ENCODE data around the gene RHBDF2.
A peak's percentile ranks its signal among the peaks of the same experiment; 100 is the strongest.

Gene RHBDF2

GRCh38 chr17:76501018-76501826 lies at the start of gene RHBDF2:
Gene RHBDF2 (minus strand): TSS chr17:76501423. CDS start chr17:76481524, 19,899 bp downstream.
- DNase-seq (ENCODE audit: low spot score) = peak; percentile 70

GRCh38 chr17:76549539-76549938 lies 48.3 kb upstream of the RHBDF2 start:
- DNase-seq (ENCODE audit: low spot score) = no peak

GRCh38 chr17:76549215-76549518 lies 47.9 kb upstream of the RHBDF2 start:
- no peak for DNase-seq (ENCODE audit: low spot score)

GRCh38 chr17:76548378-76549214 lies 47.4 kb upstream of the RHBDF2 start:
- DNase-seq (ENCODE audit: low spot score) = no peak

GRCh38 chr17:76547642-76548202 lies 46.5 kb upstream of the RHBDF2 start:
- no peak for DNase-seq (ENCODE audit: low spot score)

- peak; percentile 71 for DNase-seq (ENCODE audit: low spot score)
Observed at GRCh38 chr17:76547183-76547641, 46.0 kb upstream of the RHBDF2 start.

GRCh38 chr17:76546556-76547182 lies 45.4 kb upstream of the RHBDF2 start:
- no peak for DNase-seq (ENCODE audit: low spot score)

- DNase-seq (ENCODE audit: low spot score) = no peak
Observed at GRCh38 chr17:76545918-76546555, 44.8 kb upstream of the RHBDF2 start.

GRCh38 chr17:76544546-76545365 lies 43.5 kb upstream of the RHBDF2 start:
- no peak for DNase-seq (ENCODE audit: low spot score)

- DNase-seq (ENCODE audit: low spot score) = peak; percentile 82
Observed at GRCh38 chr17:76543826-76544545, 42.8 kb upstream of the RHBDF2 start.

GRCh38 chr17:76543482-76543825 lies 42.2 kb upstream of the RHBDF2 start:
- no peak for DNase-seq (ENCODE audit: low spot score)

- no peak for DNase-seq (ENCODE audit: low spot score)
Observed at GRCh38 chr17:76542984-76543383, 41.8 kb upstream of the RHBDF2 start.

- no peak for DNase-seq (ENCODE audit: low spot score)
Observed at GRCh38 chr17:76542566-76542971, 41.3 kb upstream of the RHBDF2 start.

GRCh38 chr17:76541739-76542454 lies 40.7 kb upstream of the RHBDF2 start:
- no peak for DNase-seq (ENCODE audit: low spot score)

GRCh38 chr17:76540381-76541300 lies 39.4 kb upstream of the RHBDF2 start:
- peak; percentile 98 for DNase-seq (ENCODE audit: low spot score)

- no peak for DNase-seq (ENCODE audit: low spot score)
Observed at GRCh38 chr17:76539631-76540271, 38.5 kb upstream of the RHBDF2 start, which contains the start of gene PRCD. Gene PRCD (plus strand): TSS chr17:76540044. CDS start chr17:76540142, 98 bp downstream.

GRCh38 chr17:76538941-76539570 lies 37.8 kb upstream of the RHBDF2 start:
- DNase-seq (ENCODE audit: low spot score) = no peak

Data from globus pallidus (tissue), 1 donor.